HG02973 (cell line): ENCODE measurements around the gene HAVCR2.
"Not testable (repeated sequence)": the region's sequence is repeated elsewhere in the genome, so short reads cannot be mapped to it uniquely, and the experiment has no call there.

ENCODE experiments used
- ATAC-seq: cut with Tn5 transposase; IDR thresholded peaks from one replicate; pipeline ENCODE4 v1.9.1; 2021; ENCODE audit warnings: moderate library complexity; ENCODE audit not compliant: unreplicated experiment

The HAVCR2 gene

DNA sequence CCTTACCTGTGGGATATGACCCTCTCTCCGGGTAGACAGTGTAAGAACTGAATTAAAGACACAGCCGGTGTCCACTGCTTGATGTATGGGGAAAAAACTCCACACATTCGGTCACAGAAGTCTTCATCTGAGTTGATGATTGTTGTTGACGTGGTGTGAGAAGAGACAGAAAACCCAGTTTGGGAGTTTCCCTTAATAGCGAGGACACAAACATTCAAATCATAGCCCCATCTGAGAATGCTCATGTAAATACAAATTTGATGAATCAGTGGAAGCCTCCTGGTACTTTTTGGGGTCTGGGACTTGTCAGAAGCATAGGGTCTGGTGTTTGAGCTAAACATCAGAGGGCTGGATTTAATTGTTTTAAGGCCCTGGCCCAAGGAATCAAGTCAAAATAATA is 60.9 kb downstream of the HAVCR2 start:
- ATAC-seq: no peak

DNA sequence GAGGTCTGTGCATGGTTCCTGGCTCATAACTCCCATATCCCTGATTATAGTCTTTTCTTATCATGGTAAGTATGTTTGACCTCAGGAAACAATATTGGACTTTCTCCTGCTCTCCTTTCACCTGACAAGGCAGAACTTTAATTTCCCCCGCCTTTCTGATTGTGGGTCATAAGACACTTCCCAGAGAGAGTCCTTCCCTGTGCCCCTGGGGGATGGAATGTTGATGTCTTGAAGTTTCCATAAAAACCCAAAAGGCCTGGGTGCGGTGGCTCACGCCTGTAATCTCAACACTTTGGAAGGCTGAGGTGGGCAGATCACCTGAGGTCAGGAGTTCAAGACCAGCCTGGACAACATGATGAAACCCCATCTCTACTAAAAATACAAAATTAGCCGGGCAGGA is 61.8 kb downstream of the HAVCR2 start:
- not testable (repeated sequence) for ATAC-seq

DNA sequence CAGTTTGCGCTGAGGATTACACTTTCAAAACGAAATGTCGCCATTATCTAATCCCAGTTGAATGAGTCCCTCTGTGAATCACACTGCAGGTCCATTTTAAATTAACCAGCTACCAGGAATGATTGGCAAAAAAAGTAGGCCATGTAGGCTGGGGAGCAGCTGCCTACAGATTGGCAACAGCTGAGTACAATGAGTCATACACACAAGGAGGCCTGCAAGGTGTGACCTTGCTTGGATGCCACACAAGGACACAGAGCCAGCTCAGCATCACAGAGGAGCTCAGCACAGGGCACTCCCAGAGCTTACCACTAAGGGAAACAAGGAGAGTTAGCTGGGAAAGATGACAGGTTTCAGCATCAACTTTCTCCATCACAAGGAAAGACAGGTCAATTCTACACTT is 62.8 kb downstream of the HAVCR2 start:
- ATAC-seq: no peak

DNA sequence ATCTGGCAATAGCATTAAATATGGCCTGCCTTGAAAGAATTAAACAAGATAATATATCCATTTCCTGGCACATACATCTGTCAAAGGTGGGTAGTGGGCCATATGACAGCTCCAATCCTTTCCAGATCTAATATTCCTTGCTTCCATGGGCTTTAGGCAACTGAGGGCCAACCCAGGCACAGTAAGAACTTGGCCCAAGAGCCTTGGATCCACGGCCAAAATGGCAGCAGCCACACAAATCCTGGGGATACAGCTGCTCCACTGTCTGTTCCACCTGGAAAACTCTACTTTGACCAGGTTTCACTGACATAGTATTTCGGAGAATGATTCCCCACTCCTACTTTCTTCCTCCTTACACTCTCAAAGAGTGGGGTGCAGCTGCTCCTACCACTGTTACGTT is 63.2 kb downstream of the HAVCR2 start:
- no peak for ATAC-seq

DNA sequence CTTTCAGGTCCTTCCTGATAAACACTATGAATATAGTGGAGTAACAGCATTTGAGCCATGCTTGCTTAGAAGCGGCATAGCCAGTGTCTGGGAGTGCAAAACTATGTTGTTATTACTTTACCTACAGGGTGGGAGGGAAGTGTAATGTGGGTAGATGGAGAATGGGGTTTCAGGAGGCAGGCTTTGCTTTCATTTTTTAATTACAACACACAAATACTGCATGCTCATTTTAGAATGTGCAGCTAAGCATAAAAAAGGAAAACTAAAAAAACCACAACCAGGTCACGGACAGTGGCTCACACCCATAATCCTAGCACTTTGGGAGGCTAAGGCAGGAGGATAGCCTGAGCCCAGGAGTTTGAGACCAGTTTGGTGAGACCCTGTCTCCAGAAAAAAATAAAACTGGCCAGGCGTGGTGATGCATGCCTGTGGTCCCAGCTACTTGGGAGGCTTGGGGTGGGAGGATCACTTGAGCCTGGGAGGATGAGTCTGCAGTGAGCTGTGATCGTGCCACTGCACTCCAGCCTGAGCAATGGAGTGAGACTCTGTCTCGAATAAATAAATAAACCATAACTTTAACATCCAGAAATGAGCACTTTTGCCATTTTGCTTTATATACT is 70.2 kb downstream of the HAVCR2 start:
- ATAC-seq: no peak
